Keratinocyte (primary cell): ENCODE measurements around the gene SMAD9. TPM values are rescaled to one million over a fixed set of nuclear protein-coding genes. Genes with fewer than 3 reads are reported as not detected.

Experiments used
- DNase-seq: peaks from one replicate; pipeline ENCODE4 v3.0.0-alpha.2; 2011; ENCODE audit warnings: low read depth, missing footprints, low spot score
- FAIRE-seq: peaks from 2 replicates; lab custom pipeline; 2011; peaks lifted over from hg19 to GRCh38; lab: Jason Lieb, UNC
- H2AFZ ChIP-seq: 2 replicates; pipeline ENCODE4 v1.6.0; 2012; ENCODE audit warnings: low read length, control low read depth, inconsistent platforms; ENCODE audit not compliant: control insufficient read depth
- H3K27ac ChIP-seq: 2 replicates; pipeline ENCODE4 v1.5.1; 2011; ENCODE audit warnings: low read length; ENCODE audit not compliant: control insufficient read depth, insufficient read depth
- H3K27me3 ChIP-seq: 3 replicates; pipeline ENCODE4 v1.6.0; 2011; ENCODE audit warnings: low read length; ENCODE audit not compliant: control insufficient read depth, insufficient read depth; ENCODE audit errors: extremely low read depth
- H3K36me3 ChIP-seq, 2 experiments: 2 replicates in 1 of 2; 3 replicates in 1 of 2; pipeline ENCODE4 v1.5.1; 2011; ENCODE audit warnings: low read length in 2 of 2, mild to moderate bottlenecking in 1 of 2; ENCODE audit not compliant: control insufficient read depth in 2 of 2, insufficient read depth in 2 of 2; ENCODE audit errors: extremely low read depth in 1 of 2
- H3K4me1 ChIP-seq: 3 replicates; pipeline ENCODE4 v1.5.1; 2011; ENCODE audit warnings: low read length; ENCODE audit not compliant: control insufficient read depth, insufficient read depth; ENCODE audit errors: extremely low read depth
- H3K4me2 ChIP-seq: 3 replicates; pipeline ENCODE4 v1.6.0; 2011; ENCODE audit warnings: low read depth, low read length; ENCODE audit not compliant: control insufficient read depth, insufficient read depth; ENCODE audit errors: extremely low read depth
- H3K4me3 ChIP-seq, 3 experiments: fragments of 200-600 bp in 1 of 3; sonication (generic) in 1 of 3; 2 replicates in 2 of 3; 3 replicates in 1 of 3; pipeline ENCODE4 v1.5.1; 2011 to 2016; ENCODE audit warnings: low read length in 3 of 3, mild to moderate bottlenecking in 3 of 3, control low read depth in 2 of 3, inconsistent platforms in 1 of 3, low read depth in 1 of 3, mixed read lengths in 1 of 3, mixed run types in 1 of 3, moderate library complexity in 1 of 3; ENCODE audit not compliant: control insufficient read depth in 2 of 3, insufficient read depth in 2 of 3; ENCODE audit errors: extremely low read depth in 1 of 3
- H3K79me2 ChIP-seq: 2 replicates; pipeline ENCODE4 v1.6.0; 2012; ENCODE audit warnings: low read length; ENCODE audit not compliant: control insufficient read depth, insufficient read depth
- H3K9ac ChIP-seq: 3 replicates; pipeline ENCODE4 v1.6.0; 2011; ENCODE audit warnings: low read length; ENCODE audit not compliant: control insufficient read depth, insufficient read depth; ENCODE audit errors: extremely low read depth
- H3K9me1 ChIP-seq: 3 replicates; pipeline ENCODE4 v1.6.0; 2011; ENCODE audit warnings: low read length; ENCODE audit not compliant: control insufficient read depth, insufficient read depth; ENCODE audit errors: extremely low read depth
- H3K9me3 ChIP-seq: 2 replicates; pipeline ENCODE4 v1.5.1; 2012; ENCODE audit warnings: low read depth, low read length; ENCODE audit not compliant: control insufficient read depth
- H4K20me1 ChIP-seq: 3 replicates; pipeline ENCODE4 v1.6.0; 2011; ENCODE audit warnings: low read length; ENCODE audit not compliant: control insufficient read depth, insufficient read depth; ENCODE audit errors: extremely low read depth
- EZH2 ChIP-seq: IDR thresholded peaks from one replicate; pipeline ENCODE4 v1.6.1; 2012; ENCODE audit warnings: inconsistent platforms, mild to moderate bottlenecking, low read length, moderate library complexity
- dilution Hi-C: fragments of 300-500 bp; cut with MboI; formaldehyde crosslinking; loops from one replicate; pipeline ENCODE4 v1.7.0; 2020; ENCODE audit warnings: low sequenced_read_pairs; ENCODE audit not compliant: extremely low pct_ligation_motif_present
- polyA plus RNA-seq, 5 experiments: library from polyadenylated mRNA; depleted of rRNA in 3 of 5; stranded (reverse) in 3 of 5; stranded (forward) in 1 of 5; unstranded in 1 of 5; fragments of >200 nt; gene quantifications; 1 replicate in 1 of 5; 2 replicates in 3 of 5; 3 replicates in 1 of 5; pipeline versions ENCODE4 v1.2.1 to v1.2.3, GENCODE V29; 2011 to 2012; ENCODE audit warnings: missing spikeins in 2 of 5, low read depth in 1 of 5, low replicate concordance in 1 of 5
- TF ChIP-seq, protein P1 (sequence below), 3 experiments: IDR thresholded peaks in 1 of 3; conservative IDR thresholded peaks in 1 of 3; optimal IDR thresholded peaks in 1 of 3; 2 replicates in 2 of 3; 3 replicates in 1 of 3; pipeline versions ENCODE3 to v1.5.1; 2011; ENCODE audit warnings: low read length in 3 of 3, mild to moderate bottlenecking in 3 of 3, moderate library complexity in 2 of 3, control low read depth in 1 of 3, inconsistent platforms in 1 of 3; ENCODE audit not compliant: insufficient read depth in 2 of 3; ENCODE audit errors: extremely low read depth in 1 of 3

Gene SMAD9
- polyA plus RNA-seq, 1 donor (not counting 4 experiments of a cell fraction or from before 2014, with no cell fraction given): 0.10 TPM

GRCh38 chr13:36837354-36838092 is 82.5 kb downstream of the SMAD9 start:
- FAIRE-seq (no peak), DNase-seq (no peak)
- H3K36me3 ChIP-seq: no peaks in the 10 kb centered on the region

DNA sequence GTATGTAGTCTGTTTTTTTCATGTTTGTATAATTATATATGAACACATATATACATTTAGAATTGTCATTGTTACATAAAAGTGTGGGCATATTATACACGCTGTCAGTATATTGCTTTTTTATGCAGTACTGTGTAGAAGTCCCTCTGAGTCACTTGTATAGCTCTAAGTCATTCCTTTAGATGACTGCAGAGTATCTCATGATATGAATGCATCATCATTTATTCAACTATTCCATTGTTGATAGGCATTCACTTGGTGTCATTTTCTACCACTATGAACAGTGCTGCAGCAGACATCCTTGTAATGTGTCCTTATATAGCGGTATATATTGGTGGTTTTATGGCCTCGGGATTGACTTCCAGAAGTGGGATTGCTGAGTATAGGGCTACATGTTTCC is 85.7 kb downstream of the SMAD9 start:
- Histone ChIP-seq H2AFZ (no peak overlapping the region), H3K4me3 (no peak overlapping the region), H3K4me1 (no peaks in the 10 kb centered on the region), H3K9me3 (no peaks in the 10 kb centered on the region), H4K20me1 (no peaks in the 10 kb centered on the region), H3K9me1 (no peaks in the 10 kb centered on the region), H3K9ac (no peak overlapping the region), H3K36me3 (no peaks in the 10 kb centered on the region), H3K4me2 (no peak overlapping the region), H3K79me2 (no peaks in the 10 kb centered on the region), H3K27ac (no peak overlapping the region), H3K27me3 (no peaks in the 10 kb centered on the region)
- FAIRE-seq: no peak
- dilution Hi-C loops: no loop called here
- TF ChIP-seq, protein P1, sequence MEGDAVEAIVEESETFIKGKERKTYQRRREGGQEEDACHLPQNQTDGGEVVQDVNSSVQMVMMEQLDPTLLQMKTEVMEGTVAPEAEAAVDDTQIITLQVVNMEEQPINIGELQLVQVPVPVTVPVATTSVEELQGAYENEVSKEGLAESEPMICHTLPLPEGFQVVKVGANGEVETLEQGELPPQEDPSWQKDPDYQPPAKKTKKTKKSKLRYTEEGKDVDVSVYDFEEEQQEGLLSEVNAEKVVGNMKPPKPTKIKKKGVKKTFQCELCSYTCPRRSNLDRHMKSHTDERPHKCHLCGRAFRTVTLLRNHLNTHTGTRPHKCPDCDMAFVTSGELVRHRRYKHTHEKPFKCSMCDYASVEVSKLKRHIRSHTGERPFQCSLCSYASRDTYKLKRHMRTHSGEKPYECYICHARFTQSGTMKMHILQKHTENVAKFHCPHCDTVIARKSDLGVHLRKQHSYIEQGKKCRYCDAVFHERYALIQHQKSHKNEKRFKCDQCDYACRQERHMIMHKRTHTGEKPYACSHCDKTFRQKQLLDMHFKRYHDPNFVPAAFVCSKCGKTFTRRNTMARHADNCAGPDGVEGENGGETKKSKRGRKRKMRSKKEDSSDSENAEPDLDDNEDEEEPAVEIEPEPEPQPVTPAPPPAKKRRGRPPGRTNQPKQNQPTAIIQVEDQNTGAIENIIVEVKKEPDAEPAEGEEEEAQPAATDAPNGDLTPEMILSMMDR (optimal IDR thresholded peaks at IDR 0.05 in 1 of 3, IDR thresholded peaks at IDR 0.05 in 1 of 3, conservative IDR thresholded peaks at IDR 0.05 in 1 of 3; ENCODE audit: extremely low read depth in 1 of 3, insufficient read depth in 2 of 3, low read length in 3 of 3): no peak
- no peak for TF ChIP-seq EZH2
- DNase-seq: no peak

More at GRCh38 chr13:36837354-36838092, 82.5 kb downstream of the SMAD9 start:
- H3K27ac ChIP-seq: no peak overlapping the region
- no peak overlapping the region for H3K9ac ChIP-seq
- H3K27me3 ChIP-seq: no peaks in the 10 kb centered on the region
- no peaks in the 10 kb centered on the region for H3K9me3 ChIP-seq
- H4K20me1 ChIP-seq: no peaks in the 10 kb centered on the region
- no peak overlapping the region for H3K4me3 ChIP-seq
- dilution Hi-C loops: no loop called here
- H3K79me2 ChIP-seq: no peaks in the 10 kb centered on the region
- H3K4me2 ChIP-seq: no peak overlapping the region
- TF ChIP-seq EZH2: no peak
- TF ChIP-seq, protein P1 (optimal IDR thresholded peaks at IDR 0.05 in 1 of 3, IDR thresholded peaks at IDR 0.05 in 1 of 3, conservative IDR thresholded peaks at IDR 0.05 in 1 of 3; ENCODE audit: extremely low read depth in 1 of 3, insufficient read depth in 2 of 3, low read length in 3 of 3): no peak
- no peaks in the 10 kb centered on the region for H3K4me1 ChIP-seq
- no peaks in the 10 kb centered on the region for H3K9me1 ChIP-seq
- no peak overlapping the region for H2AFZ ChIP-seq
